Kidney glomerular epithelial cell (primary cell): Measurements from ENCODE around the gene PCDHGC5.

Experiments used
- DNase-seq: peaks from one replicate; lab custom pipeline; 2025; lab: John Stamatoyannopoulos, UW

PCDHGC5 gene

GRCh38 chr5:141529873-141530272 lies 41.0 kb downstream of the PCDHGC5 start:
- no peak for DNase-seq

GRCh38 chr5:141532726-141533125 lies 43.8 kb downstream of the PCDHGC5 start:
- no peak for DNase-seq

GRCh38 chr5:141533897-141534296 lies 45.0 kb downstream of the PCDHGC5 start:
- DNase-seq, result no peak

GRCh38 chr5:141534492-141535213 lies 45.8 kb downstream of the PCDHGC5 start:
- no peak for DNase-seq
